ENCODE measurements around the gene NSD2. TPM values are rescaled to one million over a fixed set of nuclear protein-coding genes. Genes with fewer than 3 reads are reported as not detected.
A peak's percentile ranks its signal among the peaks of the same experiment; 100 is the strongest.

NSD2 gene
- total RNA-seq, 1 donor, result 84.7 TPM

- DNase-seq (ENCODE audit: low read depth), result no peak
- H3K4me3 ChIP-seq (ENCODE audit: low read depth, low read length), result no peak overlapping the region
- no peak for TF ChIP-seq CTCF (IDR thresholded peaks at IDR 0.05; ENCODE audit: insufficient read depth, low read length)
Observed at GRCh38 chr4:1989533-1990347, 118.5 kb downstream of the NSD2 start.

DNA sequence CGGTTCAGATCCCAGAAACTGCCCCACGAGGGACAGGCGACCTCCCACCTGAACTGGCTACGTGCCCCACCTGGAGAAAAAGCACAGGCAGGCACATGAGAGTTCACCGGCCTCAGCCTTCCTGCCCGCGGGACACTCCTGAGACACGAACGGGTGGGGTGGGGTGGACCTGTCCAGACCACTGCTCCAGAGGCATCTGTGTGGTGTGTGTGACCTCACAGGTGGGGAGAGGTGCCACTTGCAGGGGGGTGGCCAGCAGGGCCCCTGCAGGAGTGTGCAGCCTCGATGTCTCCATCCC, 119.1 kb downstream of the NSD2 start:
- no peak for DNase-seq (ENCODE audit: low read depth)
- TF ChIP-seq CTCF (IDR thresholded peaks at IDR 0.05; ENCODE audit: insufficient read depth, low read length), result no peak
- no peak overlapping the region for H3K4me3 ChIP-seq (ENCODE audit: low read depth, low read length)

GRCh38 chr4:1990676-1991075, 119.5 kb downstream of the NSD2 start:
- H3K4me3 ChIP-seq (ENCODE audit: low read depth, low read length), result no peak overlapping the region
- no peak for DNase-seq (ENCODE audit: low read depth)
- no peak for TF ChIP-seq CTCF (IDR thresholded peaks at IDR 0.05; ENCODE audit: insufficient read depth, low read length)

DNA sequence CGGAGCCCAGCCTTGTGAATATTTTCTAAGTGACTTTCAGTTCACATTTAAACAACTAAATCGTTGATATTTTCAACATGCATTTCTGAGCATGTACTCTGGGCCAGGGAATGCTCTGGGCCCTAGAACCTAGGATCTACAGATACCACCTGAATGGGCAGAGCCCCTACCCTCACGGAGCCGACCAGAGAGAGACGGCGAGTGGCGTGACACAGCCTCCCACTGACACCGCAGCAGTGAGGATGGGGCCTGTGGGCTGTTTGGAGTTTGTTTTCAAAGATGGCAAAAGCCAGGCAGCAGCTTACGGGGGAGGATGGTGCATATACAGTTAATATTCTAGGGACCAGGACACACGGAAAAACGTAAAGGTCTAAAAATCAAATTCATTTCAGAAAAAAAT, 119.9 kb downstream of the NSD2 start:
- no peak for TF ChIP-seq CTCF (IDR thresholded peaks at IDR 0.05; ENCODE audit: insufficient read depth, low read length)
- H3K4me3 ChIP-seq (ENCODE audit: low read depth, low read length), result no peak overlapping the region
- DNase-seq (ENCODE audit: low read depth), result no peak

DNA sequence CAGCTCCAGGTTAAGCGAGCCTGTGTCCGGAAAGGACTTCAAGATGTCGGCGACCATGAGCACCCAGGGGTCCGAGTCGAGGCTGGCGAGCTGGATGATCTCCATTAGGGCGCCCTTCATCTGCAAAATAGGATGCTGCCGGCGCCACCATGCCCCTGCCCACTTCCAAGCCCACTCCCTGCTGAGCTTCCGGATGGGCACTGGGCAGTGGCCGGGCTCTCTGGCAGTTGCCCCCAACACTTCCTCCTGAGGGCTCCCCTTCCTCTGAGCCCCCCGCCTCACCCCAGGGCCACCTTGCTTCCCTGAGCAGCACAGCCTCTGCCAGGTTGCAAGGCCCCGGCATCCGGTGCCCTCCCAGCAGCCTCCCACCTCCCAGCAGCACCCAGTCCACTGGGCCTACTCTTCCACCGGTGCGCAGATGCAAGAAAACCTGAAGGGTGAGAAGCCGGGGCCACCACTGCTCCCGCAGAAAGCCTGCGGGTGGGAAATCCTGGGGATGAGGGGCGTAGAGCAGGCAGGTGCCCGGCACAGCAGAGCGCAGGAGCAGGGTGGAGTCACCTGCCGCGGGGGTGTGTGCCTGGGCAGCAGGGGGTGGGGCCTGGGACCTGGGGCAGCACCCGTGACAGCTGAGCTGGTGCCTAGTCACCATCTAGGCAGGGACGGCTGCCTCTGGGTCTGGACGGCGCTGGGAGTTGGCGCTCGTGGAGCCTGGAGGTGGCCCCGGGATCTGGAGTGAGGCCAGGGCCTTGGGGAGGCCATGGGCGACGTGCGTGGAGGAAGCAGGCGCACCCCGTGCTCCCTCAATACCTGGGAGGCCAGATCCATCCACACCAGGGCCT, 120.6 kb downstream of the NSD2 start:
- no peak for TF ChIP-seq CTCF (IDR thresholded peaks at IDR 0.05; ENCODE audit: insufficient read depth, low read length)
- H3K4me3 ChIP-seq (ENCODE audit: low read depth, low read length), result no peak overlapping the region
- DNase-seq (ENCODE audit: low read depth), result no peak

DNA sequence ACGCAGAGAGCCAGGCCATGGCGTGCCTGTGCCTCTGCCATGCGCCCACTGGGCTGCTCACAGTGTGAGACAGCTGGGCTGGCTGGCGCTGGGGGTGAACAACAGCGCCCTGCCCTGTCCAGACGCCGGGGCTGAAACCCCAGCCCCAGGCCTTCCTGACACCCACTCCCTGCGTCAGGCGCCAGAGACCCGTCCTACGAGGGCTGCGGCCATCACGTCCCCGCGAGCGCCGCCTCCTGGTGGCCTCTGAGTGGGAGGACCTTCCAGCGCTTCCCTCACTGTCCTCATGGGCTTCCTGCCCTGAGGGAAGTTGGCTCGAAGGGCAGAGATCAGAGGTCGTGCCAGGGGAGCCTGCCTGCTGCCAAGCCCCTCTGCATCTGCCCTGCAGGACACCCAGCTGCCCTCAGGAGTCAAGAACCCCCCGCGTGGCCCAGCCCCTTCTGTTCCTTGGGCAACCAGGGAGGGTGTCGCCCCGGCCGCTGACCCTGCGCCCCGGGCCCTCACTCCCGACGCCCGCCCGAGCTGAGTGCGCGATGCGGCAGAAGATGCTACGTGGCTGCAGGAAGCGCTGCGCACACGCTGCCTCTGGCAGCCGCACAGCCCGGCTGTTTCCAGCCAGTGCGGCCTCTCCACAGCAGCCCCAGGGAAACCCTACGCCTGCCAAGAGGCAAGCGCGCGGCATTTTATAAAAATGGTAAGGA, 121.4 kb downstream of the NSD2 start:
- peak; percentile 47 for TF ChIP-seq CTCF (IDR thresholded peaks at IDR 0.05; ENCODE audit: insufficient read depth, low read length)
- H3K4me3 ChIP-seq (ENCODE audit: low read depth, low read length), result peak overlapping the region; percentile 35
- peak; percentile 55 for DNase-seq (ENCODE audit: low read depth)

All from fibroblast of the aortic adventitia (primary cell).